HG03045 (cell line): Measurements from ENCODE around the gene ZNF536.

Source experiments
- ATAC-seq: cut with Tn5 transposase; IDR thresholded peaks from one replicate; pipeline ENCODE4 v1.9.1; 2021; ENCODE audit warnings: mild to moderate bottlenecking, moderate library complexity; ENCODE audit not compliant: unreplicated experiment

Gene ZNF536

GRCh38 chr19:30593975-30594745 lies 222.0 kb downstream of the ZNF536 start:
- ATAC-seq, result no peak

- ATAC-seq, result no peak
Measured at GRCh38 chr19:30596268-30596667, 224.1 kb downstream of the ZNF536 start.

- ATAC-seq, result no peak
Measured at GRCh38 chr19:30596813-30597399, 224.7 kb downstream of the ZNF536 start.

GRCh38 chr19:30598688-30599087 lies 226.5 kb downstream of the ZNF536 start:
- no peak for ATAC-seq

- ATAC-seq, result no peak
Measured at GRCh38 chr19:30602661-30603350, 230.6 kb downstream of the ZNF536 start.

- ATAC-seq, result no peak
Measured at GRCh38 chr19:30604657-30605056, 232.5 kb downstream of the ZNF536 start.

- no peak for ATAC-seq
Measured at GRCh38 chr19:30605333-30605732, 233.1 kb downstream of the ZNF536 start.

GRCh38 chr19:30606114-30607050 lies 234.2 kb downstream of the ZNF536 start:
- no peak for ATAC-seq
